A549 (cell line): ENCODE measurements around the gene DSCAM. TPM values are rescaled to one million over a fixed set of nuclear protein-coding genes. Genes with fewer than 3 reads are reported as not detected.

Source experiments
- ATAC-seq, 2 experiments: fragments of 200-7000 bp in 1 of 2; fragments of >200 bp in 1 of 2; cut with Nextera tagmentation in 1 of 2; cut with Tn5 transposase in 1 of 2; 3 replicates each; pipeline versions ENCODE4 v1.8.0 to v1.9.1; 2018 to 2020; ENCODE audit warnings: mild to moderate bottlenecking in 1 of 2, moderate library complexity in 1 of 2
- CTCF ChIA-PET: fragments of 300-600 bp; sonication (Branson Sonifier 250); formaldehyde crosslinking; extraction: SDS; loops from one replicate; lab custom pipeline; 2021; ENCODE audit warnings: antibody characterized with exemption, inconsistent platforms; lab: Yijun Ruan, JAX
- POLR2A ChIA-PET: fragments of 350-600 bp; formaldehyde crosslinking; extraction: SDS; loops from one replicate; lab custom pipeline; 2021; ENCODE audit warnings: antibody characterized with exemption, inconsistent platforms; lab: Yijun Ruan, JAX
- DNase-seq, 2 experiments: peaks; one replicate each; pipeline versions ENCODE4 v3.0.0 to v3.0.0-alpha.2; 2011 to 2016; ENCODE audit warnings: low read depth in 1 of 2, low spot score in 1 of 2
- FAIRE-seq: peaks from 2 replicates; lab custom pipeline; 2011; peaks lifted over from hg19 to GRCh38; lab: Jason Lieb, UNC
- H3K27ac ChIP-seq, 2 experiments: fragments of >200 bp; sonication (Bioruptor Twin); formaldehyde crosslinking; 3 replicates each; pipeline ENCODE4 v1.5.1; 2016 to 2017
- H3K4me1 ChIP-seq: fragments of >200 bp; sonication (Bioruptor Twin); formaldehyde crosslinking; 3 replicates; pipeline ENCODE4 v1.6.1; 2016
- H3K4me2 ChIP-seq: fragments of >200 bp; sonication (Bioruptor Twin); formaldehyde crosslinking; 3 replicates; pipeline ENCODE4 v1.6.1; 2016
- H3K4me3 ChIP-seq: fragments of >200 bp; sonication (Bioruptor Twin); formaldehyde crosslinking; 3 replicates; pipeline ENCODE4 v1.5.1; 2016
- H3K9me3 ChIP-seq: fragments of >200 bp; sonication (Bioruptor Twin); formaldehyde crosslinking; 3 replicates; pipeline ENCODE4 v1.6.1; 2016
- CEBPB ChIP-seq, 2 experiments: fragments of >200 bp in 1 of 2; sonication (Bioruptor Twin) in 1 of 2; formaldehyde crosslinking in 1 of 2; IDR thresholded peaks; 2 replicates each; pipeline ENCODE4 v1.6.1; 2012 to 2016
- CTCF ChIP-seq: fragments of >200 bp; sonication (Bioruptor Twin); formaldehyde crosslinking; IDR thresholded peaks from 3 replicates; pipeline ENCODE4 v1.5.1; 2016
- EHF ChIP-seq: fragments of 250-450 bp; sonication (Bioruptor Pico); IDR thresholded peaks from 2 replicates; pipeline ENCODE4 v1.5.0; 2020; ENCODE audit warnings: mild to moderate bottlenecking
- FOSB ChIP-seq: fragments of 250-450 bp; sonication (Bioruptor Pico); IDR thresholded peaks from 2 replicates; pipeline ENCODE4 v1.5.0; 2020; ENCODE audit warnings: mild to moderate bottlenecking, moderate library complexity
- FOSL2 ChIP-seq, 2 experiments: fragments of 450-650 bp in 1 of 2; fragments of >200 bp in 1 of 2; sonication (Bioruptor Twin) in 1 of 2; formaldehyde crosslinking; IDR thresholded peaks; 2 replicates each; pipeline versions ENCODE4 v1.5.0 to v1.6.1; 2016 to 2020; ENCODE audit warnings: mild to moderate bottlenecking in 1 of 2, moderate library complexity in 1 of 2
- GATA3 ChIP-seq: IDR thresholded peaks from 2 replicates; pipeline ENCODE4 v1.6.1; 2012; ENCODE audit warnings: borderline replicate concordance
- HDAC2 ChIP-seq: fragments of 200-600 bp; sonication (generic); IDR thresholded peaks from 2 replicates; pipeline ENCODE4 v1.6.1; 2016
- HES2 ChIP-seq: fragments of >200 bp; sonication (Bioruptor Twin); formaldehyde crosslinking; IDR thresholded peaks from 2 replicates; pipeline ENCODE4 v1.6.1; 2016
- HEYL ChIP-seq: fragments of 250-450 bp; sonication (Bioruptor Pico); IDR thresholded peaks from 2 replicates; pipeline ENCODE4 v1.8.0; 2021; ENCODE audit warnings: mild to moderate bottlenecking, moderate library complexity
- HOXA7 ChIP-seq: fragments of 250-450 bp; sonication (Bioruptor Pico); IDR thresholded peaks from 2 replicates; pipeline ENCODE4 v1.5.0; 2020; ENCODE audit warnings: mild to moderate bottlenecking, moderate library complexity
- JUN ChIP-seq, 2 experiments: fragments of >200 bp; sonication (Bioruptor Twin); formaldehyde crosslinking; IDR thresholded peaks; 2 replicates in 1 of 2; 3 replicates in 1 of 2; pipeline ENCODE4 v1.6.1; 2016 to 2017
- JUNB ChIP-seq: fragments of >200 bp; sonication (Bioruptor Twin); formaldehyde crosslinking; IDR thresholded peaks from 2 replicates; pipeline ENCODE4 v1.6.1; 2016
- MYC ChIP-seq: IDR thresholded peaks from 2 replicates; pipeline ENCODE4 v1.6.1; 2012; ENCODE audit warnings: mild to moderate bottlenecking, inconsistent platforms, low read length, improper control_type of control experiment, borderline replicate concordance
- NFE2L2 ChIP-seq: fragments of 150-350 bp; conservative IDR thresholded peaks from 2 replicates; pipeline ENCODE4 v1.6.1; 2014; ENCODE audit warnings: low read length
- NR3C1 ChIP-seq: fragments of >200 bp; sonication (Bioruptor Twin); formaldehyde crosslinking; IDR thresholded peaks from 3 replicates; pipeline ENCODE4 v1.6.1; 2017
- POLR2A ChIP-seq: IDR thresholded peaks from 2 replicates; pipeline ENCODE4 v1.6.1; 2012; ENCODE audit warnings: mild to moderate bottlenecking, low read length
- RARB ChIP-seq: fragments of 250-450 bp; sonication (Bioruptor Pico); IDR thresholded peaks from 2 replicates; pipeline ENCODE4 v1.8.0; 2021; ENCODE audit warnings: mild to moderate bottlenecking, moderate library complexity
- REST ChIP-seq: fragments of 200-600 bp; sonication (generic); IDR thresholded peaks from 2 replicates; pipeline ENCODE4 v1.6.1; 2016; ENCODE audit warnings: antibody characterized with exemption, mild to moderate bottlenecking, moderate library complexity
- SREBF2 ChIP-seq: fragments of 450-650 bp; IDR thresholded peaks from 2 replicates; pipeline ENCODE4 v1.6.1; 2014; ENCODE audit warnings: mild to moderate bottlenecking, moderate library complexity
- TFCP2L1 ChIP-seq: fragments of 250-450 bp; sonication (Bioruptor Pico); IDR thresholded peaks from 2 replicates; pipeline ENCODE4 v1.5.0; 2021; ENCODE audit warnings: mild to moderate bottlenecking
- ZFP36 ChIP-seq: fragments of 450-650 bp; IDR thresholded peaks from 2 replicates; pipeline ENCODE4 v1.6.1; 2014; ENCODE audit warnings: borderline replicate concordance; ENCODE audit not compliant: partially characterized antibody
- ZNF302 ChIP-seq: fragments of 250-450 bp; sonication (Bioruptor Pico); IDR thresholded peaks from 2 replicates; pipeline ENCODE4 v1.9.0; 2021; ENCODE audit warnings: inconsistent platforms, mild to moderate bottlenecking, moderate library complexity
- WGBS: methylation state at CpG from one replicate; pipeline ENCODE4 v1.1.6; 2017; ENCODE audit errors: missing lambda C conversion rate; 5-methylcytosine and 5-hydroxymethylcytosine counted together
- polyA plus RNA-seq, 4 experiments: library from polyadenylated mRNA; depleted of rRNA in 3 of 4; stranded (reverse); fragments of >200 nt; fragmentation: RNase III in 1 of 4; extraction: RNeasy Plus Mini Kit Qiagen cat#74134 plus additional on column Dnase treatment in 1 of 4; gene quantifications; 2 replicates in 3 of 4; 3 replicates in 1 of 4; pipeline ENCODE4 v1.2.3, GENCODE V29; 2011 to 2017

DSCAM gene
- polyA plus RNA-seq, 2 of the 4 experiments (the other 2 are of a cell fraction): not detected

- H3K9me3 ChIP-seq: no peaks in the 10 kb centered on the region
- H3K4me2 ChIP-seq: no peak overlapping the region
- TF ChIP-seq SREBF2 (no peak), HDAC2 (no peak), FOSL2 (IDR thresholded peaks at IDR 0.05) (no peak), FOSL2 (CRISPR knock-in tag; IDR thresholded peaks at IDR 0.05) (no peak), ZNF302 (CRISPR knock-in tag) (no peak), MYC (no peak)
- no peak overlapping the region for H3K4me3 ChIP-seq
- DNase-seq (no peak), FAIRE-seq (no peak), ATAC-seq (no peak)
- WGBS: 41% methylated on average over 3 of the region's 4 CpGs
- ChIA-PET CTCF (interaction anchor here (0.9 to 1.4 kb wide), 2 partner anchors 329 to 599 kb away, joined by 3 to 4 read pairs; no protein-coding TSS in a partner anchor), POLR2A (no interaction called here)
- H3K4me1 ChIP-seq: no peaks in the 10 kb centered on the region
- H3K27ac ChIP-seq: no peak overlapping the region
Measured at GRCh38 chr21:40117236-40117635, 729.7 kb downstream of the DSCAM start.

- no peak for TF ChIP-seq FOSB (CRISPR knock-in tag)
- TF ChIP-seq HOXA7 (CRISPR knock-in tag): no peak
- TF ChIP-seq EHF (CRISPR knock-in tag): no peak
- TF ChIP-seq NR3C1: no peak
- TF ChIP-seq CEBPB (IDR thresholded peaks at IDR 0.05): no peak
- TF ChIP-seq JUN (IDR thresholded peaks at IDR 0.05): no peak
- TF ChIP-seq CTCF: no peak
- TF ChIP-seq GATA3: no peak
- H3K4me1 ChIP-seq: no peaks in the 10 kb centered on the region
- no peak for DNase-seq
- no peak overlapping the region for H3K27ac ChIP-seq
- no peak overlapping the region for H3K4me3 ChIP-seq
- H3K4me2 ChIP-seq: no peak overlapping the region
- H3K9me3 ChIP-seq: no peaks in the 10 kb centered on the region
- FAIRE-seq: no peak
- POLR2A ChIA-PET: no interaction called here
- CTCF ChIA-PET: interaction anchor here (1.0 kb wide), 1 partner anchor 248 kb away, joined by 3 read pairs; the partner anchor contains the start of gene PCP4
- ATAC-seq: no peak
Measured at GRCh38 chr21:40115775-40116174, 731.2 kb downstream of the DSCAM start.

GRCh38 chr21:40102682-40103081 is 744.3 kb downstream of the DSCAM start:
- TF ChIP-seq REST: no peak
- TF ChIP-seq NFE2L2: no peak
- no peak for TF ChIP-seq ZFP36
- TF ChIP-seq POLR2A: no peak
- TF ChIP-seq HEYL: no peak
- TF ChIP-seq CEBPB (IDR thresholded peaks at IDR 0.05): no peak
- no peak for TF ChIP-seq GATA3
- no peak for TF ChIP-seq HOXA7 (CRISPR knock-in tag)
- no peak for TF ChIP-seq HES2
- TF ChIP-seq JUNB: no peak
- no peak for TF ChIP-seq CTCF
- no peak for TF ChIP-seq FOSL2 (IDR thresholded peaks at IDR 0.05)
- TF ChIP-seq FOSL2 (CRISPR knock-in tag; IDR thresholded peaks at IDR 0.05): no peak
- TF ChIP-seq RARB: no peak
- no peak for TF ChIP-seq TFCP2L1 (CRISPR knock-in tag)
- FAIRE-seq (no peak), ATAC-seq (no peak), DNase-seq (no peak)
- H3K27ac ChIP-seq: no peak overlapping the region
- H3K4me3 ChIP-seq: no peak overlapping the region
- H3K4me1 ChIP-seq: no peaks in the 10 kb centered on the region
- ChIA-PET POLR2A (no interaction called here), CTCF (interaction anchor here (0.5 kb wide), 1 partner anchor 499 kb away, joined by 3 read pairs; no protein-coding TSS in a partner anchor)
- H3K4me2 ChIP-seq: no peak overlapping the region
- H3K9me3 ChIP-seq: no peaks in the 10 kb centered on the region
- 2% methylated on average over 3 of the region's 3 CpGs for WGBS
